Measurements from ENCODE around the gene DDX24.

DDX24 gene

GRCh38 chr14:94029671-94030203, 51.3 kb downstream of the DDX24 start:
- CTCF ChIA-PET: interaction anchor here (0.9 to 2.4 kb wide), 4 partner anchors 9 to 107 kb away, joined by 3 to 15 read pairs (median 3); partner anchors contain the start of gene IFI27L2

GRCh38 chr14:94029265-94029664, 51.7 kb downstream of the DDX24 start:
- CTCF ChIA-PET: interaction anchor here (0.9 to 16.5 kb wide), 7 partner anchors 6 to 107 kb away, joined by 3 to 151 read pairs (median 4); partner anchors contain the start of gene IFI27L2
- TF ChIP-seq CTCF (IDR thresholded peaks at IDR 0.05; ENCODE audit: control extremely low read depth, extremely low read depth, low read depth, missing control alignments): no peak
- POLR2A ChIA-PET: no interaction called here

More at GRCh38 chr14:94029671-94030203, 51.3 kb downstream of the DDX24 start:
- POLR2A ChIA-PET: no interaction called here
- no peak for TF ChIP-seq CTCF (IDR thresholded peaks at IDR 0.05; ENCODE audit: control extremely low read depth, extremely low read depth, low read depth, missing control alignments)
- no peak for DNase-seq (ENCODE audit: extremely low spot score)

DNA sequence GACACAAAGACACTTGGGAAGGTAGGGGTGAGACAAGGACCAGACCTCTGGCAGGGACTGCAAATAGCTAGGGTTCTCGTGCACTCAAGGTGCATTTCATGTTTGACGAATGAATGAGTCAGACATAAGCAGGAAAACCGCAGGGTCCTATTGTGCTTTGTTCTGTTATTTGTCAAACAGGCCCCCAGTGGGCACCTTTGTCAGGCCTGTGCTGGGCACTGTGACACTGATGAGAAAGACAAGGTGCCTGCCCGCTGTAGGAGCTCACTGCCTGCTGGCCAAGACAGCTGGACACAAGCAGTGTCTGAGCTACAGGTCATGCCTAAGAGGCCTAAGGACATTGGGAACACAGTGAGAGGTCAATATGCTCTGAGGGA, 52.6 kb downstream of the DDX24 start:
- DNase-seq (ENCODE audit: extremely low spot score): peak; percentile 43
- no peak for TF ChIP-seq CTCF (IDR thresholded peaks at IDR 0.05; ENCODE audit: control extremely low read depth, extremely low read depth, low read depth, missing control alignments)
- ChIA-PET CTCF (interaction anchor here (0.9 to 16.5 kb wide), 8 partner anchors 7 to 373 kb away, joined by 3 to 151 read pairs (median 4); no protein-coding TSS in a partner anchor), POLR2A (no interaction called here)

More at GRCh38 chr14:94029265-94029664, 51.7 kb downstream of the DDX24 start:
- DNase-seq (ENCODE audit: extremely low spot score): no peak

- CTCF ChIA-PET: interaction anchor here (0.9 to 16.5 kb wide), 9 partner anchors 8 to 373 kb away, joined by 3 to 151 read pairs (median 4); no protein-coding TSS in a partner anchor
- no peak for TF ChIP-seq CTCF (IDR thresholded peaks at IDR 0.05; ENCODE audit: control extremely low read depth, extremely low read depth, low read depth, missing control alignments)
- POLR2A ChIA-PET: no interaction called here
- no peak for DNase-seq (ENCODE audit: extremely low spot score)
Measured at GRCh38 chr14:94027566-94028449, 53.2 kb downstream of the DDX24 start.

- no peak for TF ChIP-seq CTCF (IDR thresholded peaks at IDR 0.05; ENCODE audit: control extremely low read depth, extremely low read depth, low read depth, missing control alignments)
- no peak for DNase-seq (ENCODE audit: extremely low spot score)
- POLR2A ChIA-PET: no interaction called here
- CTCF ChIA-PET: interaction anchor here (1.4 to 16.5 kb wide), 5 partner anchors 9 to 110 kb away, joined by 4 to 151 read pairs (median 7); no protein-coding TSS in a partner anchor
Measured at GRCh38 chr14:94026889-94027469, 54.0 kb downstream of the DDX24 start.

Data from GM10248 (cell line).